ENCODE data around the gene RBM33. TPM values are rescaled to one million over a fixed set of nuclear protein-coding genes. Genes with fewer than 3 reads are reported as not detected.

The RBM33 gene
- total RNA-seq, 1 experiment from 2014 or later: 61.1 TPM

- Histone ChIP-seq H3K27me3 (ENCODE audit: control insufficient read depth, insufficient read depth, low read length) (no peaks in the 10 kb centered on the region), H3K4me1 (ENCODE audit: control insufficient read depth, insufficient read depth, low read length) (no peaks in the 10 kb centered on the region; the same call in 1 of the 2 replicates), H3K36me3 (ENCODE audit: control insufficient read depth, insufficient read depth, low read length) (no peaks in the 10 kb centered on the region), H3K4me3 (ENCODE audit: low read depth in 2 of 2, low read length in 2 of 2) (no peak overlapping the region), H3K9me3 (ENCODE audit: control insufficient read depth, insufficient read depth, low read depth, low read length) (no peaks in the 10 kb centered on the region), H3K27ac (ENCODE audit: low read length) (no peak overlapping the region)
- in situ Hi-C loops (cut with HindIII; ENCODE audit: low pct_unique_long_range_greater_than_20kb, low sequenced_read_pairs) (no loop called here), intact Hi-C loops (cut with micrococcal nuclease; ENCODE audit: unreplicated experiment) (no loop called here)
- CTCF ChIA-PET: no interaction called here
- no peak for ATAC-seq
- POLR2A ChIA-PET: no interaction called here
- BruUV-seq (replicated peaks): no TSS peak
- TF ChIP-seq TCF7L2 (IDR thresholded peaks at IDR 0.05; ENCODE audit: low read depth, low read length) (no peak), REST (IDR thresholded peaks at IDR 0.05; ENCODE audit: insufficient read depth in 1 of 2, low read depth in 2 of 2, low read length in 1 of 2) (no peak), CTCF (IDR thresholded peaks at IDR 0.05) (no peak)
- no peak for DNase-seq (ENCODE audit: low read depth, low spot score)
Observed at GRCh38 chr7:155602750-155603149, 41.7 kb upstream of the RBM33 start.

DNA sequence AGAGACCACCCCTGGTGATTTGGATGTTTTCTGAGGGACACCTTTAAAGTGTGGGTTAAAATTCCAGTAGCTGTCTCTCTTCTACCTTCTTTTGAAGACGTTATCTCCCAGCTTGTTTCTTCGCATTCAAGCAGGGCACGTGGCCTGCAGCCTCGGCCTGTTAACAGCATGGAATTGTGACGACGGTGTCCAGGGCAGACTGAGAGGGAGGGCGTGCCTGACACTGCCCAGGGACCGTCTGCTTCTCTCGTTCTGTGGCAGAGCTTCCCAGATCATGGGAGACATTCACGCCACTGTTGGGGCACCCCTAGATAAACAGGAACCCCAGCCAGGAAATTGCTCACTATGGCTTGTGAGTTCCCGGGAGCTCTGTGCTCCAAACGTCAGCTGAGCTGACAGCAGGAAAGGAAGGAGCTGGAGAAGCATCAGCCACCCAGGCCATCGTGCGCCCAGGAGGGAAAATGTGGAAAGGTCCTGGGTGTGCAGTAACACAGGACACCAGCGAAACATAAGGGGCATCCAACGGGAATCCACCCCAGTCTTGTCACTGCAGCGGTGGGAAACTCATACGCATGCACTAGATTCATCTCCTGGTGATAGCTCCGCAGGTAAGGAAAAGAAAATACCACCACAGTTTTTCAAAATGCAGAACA lies 41.1 kb upstream of the RBM33 start:
- Histone ChIP-seq H3K9me3 (ENCODE audit: control insufficient read depth, insufficient read depth, low read depth, low read length) (no peaks in the 10 kb centered on the region), H3K36me3 (ENCODE audit: control insufficient read depth, insufficient read depth, low read length) (no peaks in the 10 kb centered on the region), H3K4me1 (ENCODE audit: control insufficient read depth, insufficient read depth, low read length) (no peaks in the 10 kb centered on the region; the same call in 1 of the 2 replicates), H3K4me3 (ENCODE audit: low read depth in 2 of 2, low read length in 2 of 2) (no peak overlapping the region), H3K27ac (ENCODE audit: low read length) (no peak overlapping the region), H3K27me3 (ENCODE audit: control insufficient read depth, insufficient read depth, low read length) (no peaks in the 10 kb centered on the region)
- no peak for TF ChIP-seq CTCF (IDR thresholded peaks at IDR 0.05)
- TF ChIP-seq TCF7L2 (IDR thresholded peaks at IDR 0.05; ENCODE audit: low read depth, low read length): no peak
- TF ChIP-seq SIN3A (IDR thresholded peaks at IDR 0.05; ENCODE audit: borderline replicate concordance, insufficient read depth, low read depth, low read length): no peak
- no peak for TF ChIP-seq POLR2AphosphoS5 (IDR thresholded peaks at IDR 0.05; ENCODE audit: low read depth, low read length)
- no peak for TF ChIP-seq REST (IDR thresholded peaks at IDR 0.05; ENCODE audit: insufficient read depth in 1 of 2, low read depth in 2 of 2, low read length in 1 of 2)
- no peak for ATAC-seq
- ChIA-PET CTCF (no interaction called here), POLR2A (no interaction called here)
- no peak for DNase-seq (ENCODE audit: low read depth, low spot score)
- in situ Hi-C loops (cut with HindIII; ENCODE audit: low pct_unique_long_range_greater_than_20kb, low sequenced_read_pairs) (no loop called here), intact Hi-C loops (cut with micrococcal nuclease; ENCODE audit: unreplicated experiment) (no loop called here)
- BruUV-seq (replicated peaks): no TSS peak
